Measurements from ENCODE around the gene HS6ST2.

HS6ST2 gene

DNA sequence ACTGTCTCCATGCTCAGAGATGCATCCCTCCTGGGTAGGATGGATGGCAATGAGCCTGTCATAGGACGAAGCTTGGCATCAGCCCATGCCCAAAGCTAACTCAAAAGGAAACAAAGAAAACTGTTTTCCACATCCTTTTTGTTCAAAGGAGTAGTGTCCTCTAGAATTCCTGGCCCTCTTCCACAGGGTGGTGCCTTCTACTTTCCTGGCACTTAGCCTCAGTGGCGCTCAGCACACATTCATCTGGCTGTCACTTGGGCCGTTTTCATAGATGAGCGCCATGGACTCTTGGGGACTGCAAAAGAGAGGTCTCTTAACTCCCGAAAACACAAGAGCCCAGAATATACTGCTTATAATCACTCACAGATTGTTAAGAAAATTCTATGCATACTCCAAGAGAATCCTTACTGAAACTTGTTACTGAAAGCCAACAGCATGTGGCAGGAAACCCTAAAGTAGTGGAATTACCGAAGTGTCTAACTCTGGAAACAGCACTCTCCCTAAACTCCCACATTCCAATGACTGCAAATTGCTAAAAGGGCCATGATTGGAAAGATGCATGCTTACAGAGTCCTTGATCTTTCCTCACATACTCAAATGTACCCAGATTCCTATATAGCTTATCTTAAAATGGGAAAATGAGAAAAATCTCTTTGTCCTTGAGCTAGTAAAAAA, 110.0 kb downstream of the HS6ST2 start:
- DNase-seq (ENCODE audit: low read depth, low spot score) = no peak

DNA sequence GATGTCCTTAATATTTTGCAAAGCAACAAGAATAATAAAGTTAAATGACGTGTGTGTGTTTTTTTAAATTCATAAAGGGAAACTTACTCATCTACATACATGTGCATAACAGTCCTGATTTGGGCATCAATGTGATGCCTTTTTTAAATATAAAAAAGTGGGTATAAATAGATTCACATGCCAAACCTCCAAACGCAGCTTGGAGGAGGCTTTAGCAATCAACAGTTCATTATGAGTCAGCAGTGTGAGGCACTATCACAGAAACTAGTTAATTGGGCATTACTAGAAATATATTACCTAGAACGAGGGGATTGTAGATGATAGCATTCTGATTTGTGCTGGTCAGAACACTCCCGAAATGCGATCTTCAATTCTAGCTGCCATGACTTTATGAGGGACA, 115.1 kb downstream of the HS6ST2 start:
- no peak for DNase-seq (ENCODE audit: low read depth, low spot score)

DNA sequence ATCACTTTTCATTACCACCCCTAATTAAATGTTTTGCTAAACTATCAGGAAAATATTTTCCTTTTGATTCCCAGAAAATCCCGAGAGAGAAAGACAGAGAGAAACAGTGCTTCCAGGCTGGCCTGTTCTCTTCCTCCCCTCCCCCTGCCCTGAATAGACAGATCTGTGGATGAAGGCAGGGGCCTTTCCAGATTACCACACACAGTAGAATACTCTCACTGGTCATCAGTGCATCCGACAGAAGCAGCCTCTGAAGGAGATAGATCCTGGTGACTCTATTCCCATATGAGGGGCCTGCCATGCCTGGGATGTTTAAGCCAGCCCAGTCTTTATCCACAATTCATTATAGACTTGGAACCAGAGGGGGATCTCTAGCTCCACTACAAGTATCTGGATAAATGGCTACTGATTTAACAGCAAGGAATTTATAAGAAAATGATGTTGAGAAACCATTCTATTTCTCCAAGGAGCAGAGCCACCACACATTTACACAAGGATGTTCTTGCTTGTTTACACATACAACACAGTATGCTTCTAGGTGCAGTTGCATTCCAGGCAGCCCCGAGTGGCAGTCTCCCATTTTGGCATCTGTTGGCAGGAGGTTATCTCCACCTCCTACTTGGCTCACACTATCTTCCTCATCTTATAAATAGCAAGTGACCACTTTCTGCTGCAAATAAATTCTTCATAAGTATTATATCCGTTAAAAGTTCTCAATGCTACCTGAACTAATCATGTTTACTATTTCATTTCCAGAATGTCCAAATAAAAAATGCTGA, 115.8 kb downstream of the HS6ST2 start:
- DNase-seq (ENCODE audit: low read depth, low spot score) = no peak

DNA sequence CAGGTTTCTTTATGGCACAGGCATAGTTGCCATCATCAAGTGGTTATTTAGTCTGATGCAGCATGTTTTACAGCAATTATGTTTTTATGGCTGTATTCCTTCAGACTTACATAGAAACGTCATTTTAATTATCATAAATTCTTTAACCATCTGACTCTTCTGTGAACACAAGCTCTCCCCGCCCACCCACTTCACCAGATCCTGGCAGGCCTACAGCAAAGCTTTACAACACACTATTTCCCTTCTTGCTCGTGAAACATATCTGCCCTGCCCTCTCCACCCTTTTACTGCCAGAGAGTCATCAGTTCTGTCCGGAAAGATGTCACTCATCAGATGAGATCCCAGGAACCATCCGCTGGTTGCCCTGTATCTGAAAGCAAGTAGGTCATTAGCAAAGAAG, 120.5 kb downstream of the HS6ST2 start:
- DNase-seq (ENCODE audit: low read depth, low spot score) = no peak

DNA sequence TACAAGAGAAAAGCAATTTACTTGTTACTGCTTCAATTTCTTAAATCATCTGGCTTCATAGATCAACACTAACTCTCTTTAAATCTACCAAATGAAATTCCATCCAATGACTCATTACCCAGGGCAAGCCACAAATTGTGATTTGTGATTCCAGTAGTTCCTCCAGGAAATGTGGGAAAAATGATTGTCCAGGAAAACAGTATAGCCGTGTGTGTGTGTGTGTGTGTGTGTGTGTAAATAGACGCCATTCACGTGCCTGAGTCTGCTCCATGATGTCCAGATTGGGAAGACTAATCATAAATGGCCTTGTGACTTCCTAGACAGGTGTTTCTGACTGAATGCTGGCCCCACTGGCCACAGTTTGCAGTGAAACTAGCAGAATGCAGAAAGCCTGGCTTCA, 121.3 kb downstream of the HS6ST2 start:
- DNase-seq (ENCODE audit: low read depth, low spot score) = no peak

DNA sequence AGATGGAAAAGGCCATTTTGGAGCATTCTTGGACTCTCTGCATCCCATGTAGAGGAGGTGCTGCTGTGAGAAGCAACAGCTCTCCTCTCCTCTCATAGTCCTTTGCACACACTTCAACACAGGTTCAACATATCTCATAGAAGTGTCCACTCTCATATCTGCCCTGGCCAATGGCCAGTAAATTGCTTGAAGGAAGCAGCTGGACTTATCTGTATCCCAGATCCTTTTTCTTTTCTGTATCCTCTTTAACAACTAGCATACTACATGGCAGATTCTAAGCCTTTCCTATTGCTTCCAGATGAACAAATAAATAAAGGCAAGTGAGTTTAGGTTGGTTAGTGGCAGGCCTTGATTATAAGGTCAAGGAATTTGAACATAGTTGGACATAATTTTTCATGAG, 122.0 kb downstream of the HS6ST2 start:
- DNase-seq (ENCODE audit: low read depth, low spot score) = no peak

DNA sequence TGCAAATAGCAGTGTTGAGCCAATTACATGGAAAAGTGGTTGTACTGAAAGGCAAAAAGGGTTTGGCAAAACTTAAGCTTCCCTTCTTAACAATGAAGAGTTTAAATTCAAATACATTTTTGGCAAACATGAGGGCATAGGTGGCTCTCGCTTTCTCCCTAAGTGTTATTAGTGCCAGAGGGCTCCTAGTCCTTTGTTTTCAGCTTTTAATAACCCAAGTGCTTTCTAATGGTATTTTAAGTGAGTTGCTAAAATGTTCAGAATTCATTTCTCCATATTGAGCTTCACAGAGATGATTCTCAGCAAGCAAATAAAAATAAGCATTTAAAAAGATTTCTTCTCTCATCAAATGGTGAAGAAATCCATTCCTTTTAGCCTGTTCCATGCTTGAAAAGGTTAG, 123.7 kb downstream of the HS6ST2 start:
- no peak for DNase-seq (ENCODE audit: low read depth, low spot score)

DNA sequence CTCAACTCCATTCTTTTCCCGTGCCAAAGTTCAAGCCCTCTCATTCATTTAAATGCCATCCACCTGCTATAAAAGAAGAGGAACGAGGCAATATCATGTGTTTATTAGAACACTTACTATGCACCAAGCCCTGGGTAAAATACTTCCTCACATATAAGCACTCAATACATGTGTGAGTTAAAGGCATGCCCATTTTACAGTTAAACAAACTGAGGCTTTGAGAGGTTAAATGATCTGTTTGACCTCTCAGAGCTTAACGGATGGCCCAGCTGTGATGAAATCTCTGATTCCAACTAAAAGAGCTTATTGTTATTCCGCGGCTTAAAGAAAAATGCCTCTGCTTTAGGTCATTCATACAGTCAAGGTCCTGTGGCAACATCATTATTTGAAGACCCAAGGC, 124.3 kb downstream of the HS6ST2 start:
- no peak for DNase-seq (ENCODE audit: low read depth, low spot score)

DNA sequence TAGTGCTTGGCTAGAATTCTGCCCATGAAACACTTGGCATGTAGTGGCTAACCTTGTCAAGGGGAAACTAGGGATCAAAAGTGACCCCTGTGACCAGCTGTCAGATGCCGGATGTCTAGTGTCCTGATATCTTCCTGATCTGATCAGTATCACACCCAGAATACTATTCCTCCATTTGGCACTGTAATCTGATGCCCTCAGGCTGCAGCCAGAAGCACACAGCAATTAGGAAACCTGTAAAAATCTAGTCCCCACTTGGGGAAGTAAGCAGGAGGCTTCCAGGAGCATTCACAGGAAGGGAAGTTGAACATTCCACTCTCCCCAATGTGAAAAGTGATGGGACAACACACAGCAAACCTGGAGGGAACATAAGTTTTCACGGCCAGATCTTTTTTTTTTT, 125.1 kb downstream of the HS6ST2 start:
- no peak for DNase-seq (ENCODE audit: low read depth, low spot score)

DNA sequence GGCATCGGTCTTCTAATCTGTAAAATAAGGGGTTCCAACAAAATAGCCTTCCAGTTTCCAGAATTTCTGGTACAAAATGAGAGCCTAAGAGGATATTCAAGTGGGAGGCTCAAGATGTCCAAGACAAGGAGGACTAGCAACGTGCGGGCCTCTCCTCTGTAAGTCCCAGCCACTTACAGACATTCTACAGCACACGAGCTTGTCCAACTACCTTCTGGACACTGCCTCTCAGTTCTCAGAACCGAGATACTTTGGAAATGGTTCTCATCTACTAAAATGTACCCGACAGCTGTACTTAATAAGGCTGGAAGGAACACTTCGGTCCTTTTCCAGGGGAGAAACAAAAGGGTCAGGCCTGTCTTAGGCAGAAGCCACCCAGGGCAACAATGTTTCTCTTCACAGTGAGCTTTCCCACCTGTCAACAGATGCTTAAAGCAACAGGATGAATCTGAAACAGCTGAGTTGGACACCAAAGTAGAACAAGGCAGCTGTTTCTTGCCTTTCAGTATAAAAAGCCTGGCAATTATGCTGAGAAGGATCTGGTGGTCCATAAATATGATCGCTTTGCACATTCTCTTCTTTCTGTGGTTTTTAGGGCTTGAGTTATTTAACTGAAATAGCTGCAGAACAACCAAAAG, 127.0 kb downstream of the HS6ST2 start:
- DNase-seq (ENCODE audit: low read depth, low spot score) = no peak

DNA sequence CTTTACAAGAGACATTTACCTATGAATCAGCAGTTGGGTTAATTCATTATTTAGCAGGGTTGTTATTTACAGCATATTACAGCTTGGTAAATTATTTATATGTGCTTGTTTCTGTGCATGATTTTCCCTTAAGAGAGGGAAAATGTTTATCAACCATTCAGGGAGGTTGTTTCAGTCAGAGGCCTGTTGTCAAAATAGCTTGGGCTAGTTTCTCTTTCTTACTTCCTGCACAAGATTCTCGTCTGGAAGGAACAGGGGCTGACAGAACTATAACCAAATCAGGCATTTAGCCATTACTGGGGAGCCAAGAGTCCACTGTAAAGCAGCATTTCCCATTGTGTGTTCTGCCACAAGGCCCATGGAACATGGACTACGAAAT, 135.8 kb downstream of the HS6ST2 start:
- no peak for DNase-seq (ENCODE audit: low read depth, low spot score)

DNA sequence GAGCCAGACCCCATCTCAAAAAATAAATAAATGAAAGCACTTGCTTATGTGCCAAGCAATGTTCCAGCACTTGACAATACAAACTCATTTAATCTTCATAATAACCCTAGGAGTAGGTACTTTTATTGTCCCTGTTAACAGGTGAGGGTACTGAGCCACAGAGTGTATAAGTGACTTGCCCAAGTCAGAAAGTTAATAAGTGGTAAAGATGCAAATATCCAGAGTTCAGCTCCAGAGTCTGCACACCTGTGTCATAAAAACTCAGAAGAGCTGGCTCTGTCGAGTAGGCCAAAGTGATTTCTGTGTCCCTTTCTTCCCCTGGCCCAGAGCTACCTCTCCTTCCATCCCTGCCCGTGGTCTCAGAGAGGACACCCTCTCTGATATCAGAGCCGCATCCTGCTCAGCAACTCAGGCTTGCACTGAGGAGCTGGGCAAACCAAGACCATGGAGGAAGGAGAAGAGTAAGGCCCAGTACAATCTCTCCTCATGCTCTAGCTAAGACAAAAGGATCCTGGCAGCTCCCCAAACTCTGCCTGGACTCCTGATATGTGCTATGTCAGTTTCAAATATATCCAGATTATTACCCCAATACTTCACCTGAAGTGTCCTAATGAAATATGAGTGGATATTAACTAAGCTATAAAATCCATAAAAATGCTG, 136.3 kb downstream of the HS6ST2 start:
- DNase-seq (ENCODE audit: low read depth, low spot score) = no peak

DNA sequence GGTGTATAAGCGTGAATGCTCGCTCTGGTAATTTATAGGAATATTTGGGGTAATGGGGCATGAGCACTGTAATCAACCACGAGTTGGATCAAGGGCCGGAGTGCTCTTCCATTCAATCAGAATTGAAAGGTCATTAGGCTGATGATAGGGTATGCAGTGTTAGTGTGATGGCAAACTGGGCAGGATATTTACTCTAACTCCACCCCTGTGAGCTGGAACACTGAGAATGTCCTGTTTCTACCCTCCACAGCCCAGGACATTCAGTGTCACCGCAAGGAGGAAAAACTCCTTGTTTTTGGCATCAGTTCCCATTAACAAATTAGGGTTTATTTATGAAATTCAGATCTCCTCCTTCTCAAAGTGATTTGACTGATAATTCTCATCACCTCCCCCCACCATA, 137.8 kb downstream of the HS6ST2 start:
- no peak for DNase-seq (ENCODE audit: low read depth, low spot score)

DNA sequence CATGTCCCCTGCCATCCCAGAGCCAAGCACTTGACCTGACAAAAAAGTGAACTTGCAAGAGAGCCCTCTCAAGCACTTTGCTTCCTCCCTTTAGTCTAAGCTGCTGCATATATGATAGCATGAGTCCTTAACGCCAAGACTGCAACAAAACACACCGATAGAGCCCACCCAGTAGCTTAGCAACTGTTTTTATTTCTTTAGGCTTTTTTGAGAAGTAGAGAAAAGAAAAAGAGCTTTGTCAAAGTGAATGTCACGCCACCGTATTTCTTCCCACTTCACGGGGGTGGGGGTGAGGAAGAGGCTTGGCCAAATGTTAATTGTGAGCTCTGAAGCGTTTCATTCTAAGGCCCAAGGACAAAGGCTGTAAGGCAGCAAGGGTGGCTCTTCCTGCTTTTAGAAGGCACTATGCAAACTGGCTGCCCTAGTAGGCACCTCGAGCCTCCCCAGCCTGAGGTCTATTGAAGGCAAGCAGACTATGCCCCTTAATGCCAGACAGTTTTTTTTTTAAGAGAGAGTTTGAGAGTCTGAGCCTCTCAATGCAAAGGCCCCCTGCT, 138.6 kb downstream of the HS6ST2 start:
- DNase-seq (ENCODE audit: low read depth, low spot score) = no peak

DNA sequence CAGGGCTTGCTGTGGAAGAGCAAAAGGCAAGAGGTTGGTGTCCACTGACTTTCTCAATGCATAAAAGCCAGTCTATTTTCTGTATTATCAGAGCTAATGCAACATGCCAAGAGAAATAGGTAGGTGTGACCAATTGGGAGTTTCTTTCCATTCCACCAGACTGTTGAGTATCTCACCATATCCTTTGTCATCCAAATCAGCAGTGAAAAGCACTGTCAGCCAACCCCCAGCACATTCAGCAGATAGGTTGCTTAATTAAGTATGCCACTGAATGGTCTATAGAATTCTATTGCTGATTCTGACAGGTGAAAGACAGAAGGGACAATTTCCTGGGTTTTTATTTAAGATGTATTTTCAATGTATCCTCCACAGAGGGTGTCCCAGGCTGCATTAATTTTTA, 139.8 kb downstream of the HS6ST2 start:
- peak; percentile 7 for DNase-seq (ENCODE audit: low read depth, low spot score)

DNA sequence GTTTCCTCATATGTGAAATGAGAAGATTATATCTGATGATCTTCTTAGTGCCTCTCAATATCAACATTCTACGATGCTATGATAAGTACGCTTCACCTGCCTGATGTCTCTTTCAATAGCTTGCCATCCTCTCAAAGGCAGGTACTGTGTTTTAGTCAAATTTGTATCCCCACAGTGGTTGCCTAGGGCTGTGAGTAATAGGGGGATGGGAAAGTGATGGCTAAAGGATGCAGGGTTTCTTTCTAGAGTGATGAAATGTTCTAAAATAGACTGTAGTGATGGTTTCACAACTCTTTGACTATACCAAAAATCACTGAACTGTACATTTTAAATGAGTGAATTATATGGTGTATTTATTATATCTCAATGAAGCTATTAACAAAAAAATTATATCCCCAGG, 142.8 kb downstream of the HS6ST2 start:
- no peak for DNase-seq (ENCODE audit: low read depth, low spot score)

DNA sequence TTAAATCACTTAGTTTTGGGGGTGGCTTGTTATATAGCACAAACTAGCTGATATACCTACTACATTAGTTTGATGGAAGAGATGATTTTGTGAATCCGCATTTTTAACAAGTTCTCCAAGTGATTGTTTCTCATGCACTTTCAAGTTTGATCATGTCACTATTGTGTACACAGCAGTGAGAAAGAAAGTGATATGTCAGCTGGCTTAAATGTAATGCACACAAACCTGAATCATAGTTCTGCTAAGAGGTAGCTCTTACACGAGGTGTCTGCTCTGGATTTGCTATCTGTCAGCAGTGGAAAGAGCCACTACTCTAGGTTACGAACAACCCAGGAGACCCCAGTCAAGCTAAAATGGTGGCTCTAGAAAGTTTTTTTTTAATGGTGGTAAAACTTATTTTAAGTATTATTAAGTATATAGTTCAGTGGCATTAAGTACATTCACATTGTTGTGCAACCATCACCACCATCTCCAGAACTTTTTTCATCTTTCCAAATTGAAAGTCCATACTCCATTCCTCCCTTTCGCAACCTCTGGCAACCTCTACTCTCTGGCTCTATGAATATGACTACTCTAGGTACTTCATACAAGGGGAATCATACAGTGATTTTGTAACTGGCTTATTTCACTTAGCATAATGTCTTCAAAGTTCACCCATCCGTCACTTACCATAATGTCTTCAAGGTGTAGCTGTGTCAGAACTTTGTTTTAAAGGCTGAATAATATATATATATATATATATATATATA, 147.3 kb downstream of the HS6ST2 start:
- DNase-seq (ENCODE audit: low read depth, low spot score) = no peak

DNA sequence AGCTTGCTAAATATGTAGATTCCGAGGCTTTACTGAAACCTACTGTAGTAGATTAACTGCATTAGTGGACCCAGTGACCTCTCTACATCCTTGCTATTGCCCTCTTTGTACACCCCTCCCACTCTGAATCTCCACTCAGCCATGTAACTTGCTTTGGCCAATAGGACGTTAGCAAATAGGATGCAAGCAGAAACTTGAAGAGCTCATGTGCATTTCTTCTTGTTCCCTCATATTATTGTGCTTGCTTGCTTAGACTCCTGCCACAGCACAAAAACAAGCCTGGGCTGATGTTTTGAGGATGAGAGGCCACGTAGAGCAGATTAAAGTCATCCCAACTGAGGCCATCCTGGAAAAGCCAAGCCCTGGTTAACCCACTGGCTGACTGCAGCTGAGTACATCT, 147.9 kb downstream of the HS6ST2 start:
- DNase-seq (ENCODE audit: low read depth, low spot score) = no peak

DNA sequence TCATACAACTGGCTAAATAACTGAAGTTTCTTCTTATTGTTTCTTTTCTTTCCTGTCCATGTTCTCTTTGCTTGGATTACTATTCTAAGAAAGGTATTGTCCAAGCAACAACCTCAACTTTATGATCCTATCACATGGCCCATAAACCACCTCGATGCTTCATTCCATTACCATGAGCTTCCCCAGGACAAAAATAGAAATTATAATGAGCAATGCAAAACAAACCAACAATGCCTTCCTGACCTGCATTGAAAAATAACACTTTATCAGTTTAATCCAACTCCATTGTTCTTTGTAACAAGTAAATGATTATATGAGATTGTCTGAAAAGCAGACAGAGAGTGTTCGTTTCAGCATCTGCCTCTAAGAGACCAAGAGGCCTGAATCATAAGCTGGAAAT, 148.8 kb downstream of the HS6ST2 start:
- no peak for DNase-seq (ENCODE audit: low read depth, low spot score)

DNA sequence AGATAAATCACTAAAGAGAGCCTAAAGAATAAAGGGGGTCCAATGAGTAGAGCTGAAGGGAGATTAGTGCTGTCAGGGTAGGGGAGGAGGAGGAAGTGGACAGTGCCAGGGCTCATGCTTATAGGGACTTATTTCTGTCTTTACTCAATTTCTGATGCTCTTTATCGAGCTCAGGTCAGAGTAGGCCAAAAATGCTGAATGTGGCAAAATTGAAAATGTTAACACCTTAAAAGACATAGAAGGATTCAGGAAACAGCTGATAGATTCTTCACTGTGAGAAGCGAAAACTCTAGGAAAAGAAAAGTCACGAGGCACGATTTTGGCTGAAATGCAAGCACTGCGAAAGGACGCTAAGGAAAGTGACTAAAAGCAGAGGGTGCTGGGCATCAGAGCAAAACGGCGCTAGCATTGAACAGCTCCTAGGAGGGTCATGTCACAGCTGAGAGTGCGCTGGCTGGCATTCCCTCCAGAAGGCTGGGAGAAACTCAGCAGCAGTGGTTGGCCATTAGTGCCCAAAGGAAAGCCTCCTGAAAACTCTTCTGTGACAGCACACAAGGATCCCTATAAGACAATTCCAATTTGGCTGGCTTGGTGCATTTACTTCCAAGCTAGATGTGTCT, 150.9 kb downstream of the HS6ST2 start:
- no peak for DNase-seq (ENCODE audit: low read depth, low spot score)

DNA sequence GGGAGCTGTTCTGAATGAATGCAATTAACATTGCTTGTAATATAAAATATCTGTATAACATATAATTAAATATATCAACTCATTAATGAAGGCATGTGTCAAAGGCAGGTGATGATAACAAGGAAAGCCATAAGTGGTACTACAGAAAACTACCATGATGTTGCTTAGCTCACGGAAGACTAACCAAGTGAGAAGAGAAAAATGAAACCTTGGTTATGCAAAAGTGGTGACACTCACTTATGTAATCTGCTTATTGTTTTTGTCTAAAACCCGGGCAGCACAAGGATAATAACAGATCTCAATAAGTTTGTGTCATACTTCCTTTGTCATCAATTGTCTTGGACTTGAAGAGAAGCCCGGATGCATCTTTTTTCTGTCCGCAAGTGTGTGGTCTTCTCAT, 156.4 kb downstream of the HS6ST2 start:
- DNase-seq (ENCODE audit: low read depth, low spot score) = no peak
